HG02623 (cell line): ENCODE data around the gene SS18.

ENCODE experiments used
- ATAC-seq: cut with Tn5 transposase; IDR thresholded peaks from one replicate; pipeline ENCODE4 v1.9.1; 2021; ENCODE audit warnings: moderate library complexity; ENCODE audit not compliant: unreplicated experiment

Gene SS18

DNA sequence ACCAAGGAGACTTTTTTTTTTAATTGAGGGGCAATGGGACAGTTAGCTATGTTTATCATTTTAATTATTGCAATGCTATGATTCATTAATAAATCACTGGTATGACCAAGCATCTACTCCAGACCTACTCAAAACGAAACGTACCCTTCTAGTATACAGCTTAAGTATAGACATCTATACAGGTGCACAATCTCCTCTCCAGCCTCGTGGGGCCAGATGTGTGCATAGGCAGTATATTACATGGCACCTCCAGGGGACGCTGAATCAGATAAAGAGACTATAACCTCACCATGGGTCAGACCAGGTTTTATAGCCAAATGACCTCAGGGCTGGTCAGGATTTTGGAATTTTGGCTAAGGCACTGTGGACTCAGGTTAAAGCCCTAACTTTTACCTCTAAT is 86.6 kb downstream of the SS18 start:
- ATAC-seq: no peak

DNA sequence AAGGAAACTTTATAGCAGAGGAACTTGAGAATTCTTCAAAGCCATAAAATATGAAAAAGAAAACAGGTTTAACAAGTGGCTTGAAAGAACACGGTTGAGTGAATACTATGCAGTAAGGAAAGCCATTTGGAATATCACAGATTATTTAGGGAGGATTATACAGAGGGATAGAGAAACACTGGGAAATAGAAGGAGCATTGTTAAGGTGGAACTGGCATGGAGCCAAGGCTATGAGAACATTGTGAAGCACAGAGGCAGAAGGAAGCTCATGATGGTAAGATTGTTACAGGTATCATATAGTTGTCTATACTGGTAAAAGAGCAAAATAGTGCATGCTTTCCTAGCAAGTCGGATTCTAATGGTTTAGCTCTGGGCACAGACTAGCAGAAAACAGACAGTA is 87.1 kb downstream of the SS18 start:
- no peak for ATAC-seq

DNA sequence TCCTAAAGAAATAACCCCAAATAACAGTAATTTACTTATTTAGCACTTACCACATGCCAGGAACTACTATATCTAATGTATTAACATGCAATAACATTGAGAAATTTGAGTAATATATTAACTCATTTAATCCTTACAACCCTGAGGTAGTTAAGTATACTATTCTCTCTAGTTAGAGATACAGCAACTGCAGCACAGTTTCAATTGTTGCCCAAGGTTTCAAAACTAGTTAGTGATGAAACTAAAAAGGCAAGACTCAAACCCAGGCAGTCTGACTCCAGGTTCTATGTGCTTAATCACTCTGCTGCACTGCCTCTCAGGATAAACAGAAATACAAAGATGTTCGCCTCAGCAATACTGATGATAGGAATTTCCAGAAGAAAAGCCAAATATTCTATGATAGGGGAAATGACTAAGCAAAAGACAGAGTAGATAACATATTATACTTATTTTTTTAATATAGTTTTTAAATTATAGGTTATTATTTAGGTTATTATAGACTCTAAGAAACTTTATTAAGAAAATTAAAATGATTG is 88.0 kb downstream of the SS18 start:
- no peak for ATAC-seq

GRCh38 chr18:25998461-25998860 is 92.0 kb downstream of the SS18 start:
- ATAC-seq: no peak

- ATAC-seq: no peak
Observed at GRCh38 chr18:25992566-25992965, 97.8 kb downstream of the SS18 start.

- no peak for ATAC-seq
Observed at GRCh38 chr18:25990473-25990872, 99.9 kb downstream of the SS18 start.

DNA sequence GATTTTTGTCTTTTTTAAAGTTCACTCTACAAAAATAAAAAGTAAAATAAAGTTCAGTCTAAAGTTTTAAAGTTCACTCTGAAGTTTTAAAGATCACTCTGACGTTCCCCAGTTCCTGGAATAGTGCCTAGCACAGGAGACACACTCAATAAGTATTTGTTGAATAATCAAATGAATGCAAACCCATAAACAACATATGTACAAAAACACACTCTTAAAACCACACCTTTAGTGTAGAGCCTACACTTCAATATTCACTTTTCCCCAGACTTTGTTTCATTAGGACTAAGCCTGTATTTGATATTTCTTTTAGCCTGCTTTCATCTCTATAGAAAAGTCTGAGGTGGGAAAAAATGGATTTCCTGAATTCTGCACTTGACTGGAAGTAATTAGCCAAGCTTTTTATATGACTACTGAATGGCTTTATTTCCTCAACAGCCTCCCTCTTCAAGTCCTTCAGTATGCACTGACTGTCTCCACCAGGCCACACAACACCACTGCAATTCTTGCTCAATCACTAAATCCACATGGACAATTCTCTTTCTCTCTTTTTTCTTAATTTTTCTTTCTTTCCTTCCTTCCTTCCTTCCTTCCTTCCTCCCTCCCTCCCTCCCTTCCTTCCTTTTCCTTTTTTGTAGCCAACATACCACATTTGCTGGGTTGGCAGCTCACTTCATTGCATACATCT is 104.6 kb downstream of the SS18 start:
- ATAC-seq: no peak

DNA sequence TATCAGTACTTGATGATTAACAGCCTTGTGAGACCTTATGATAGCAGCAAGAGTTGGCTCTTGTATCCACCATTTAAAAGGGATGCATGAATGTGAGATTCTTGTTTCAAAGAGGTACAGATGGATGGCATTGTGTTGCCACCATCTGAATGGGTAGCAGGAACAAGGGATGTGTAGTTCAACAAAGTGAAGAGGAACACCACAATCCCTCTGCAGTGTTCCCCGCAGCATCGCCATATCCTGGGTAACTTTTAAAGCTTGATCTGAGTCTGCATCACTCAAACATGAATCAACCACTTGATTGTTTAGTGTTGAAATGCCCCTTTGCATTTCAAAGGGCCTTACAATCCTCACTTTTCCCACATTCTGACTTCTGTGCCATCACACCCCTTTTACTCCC is 106.7 kb downstream of the SS18 start:
- ATAC-seq: no peak

- ATAC-seq: no peak
Observed at GRCh38 chr18:25982961-25983360, 107.5 kb downstream of the SS18 start.

DNA sequence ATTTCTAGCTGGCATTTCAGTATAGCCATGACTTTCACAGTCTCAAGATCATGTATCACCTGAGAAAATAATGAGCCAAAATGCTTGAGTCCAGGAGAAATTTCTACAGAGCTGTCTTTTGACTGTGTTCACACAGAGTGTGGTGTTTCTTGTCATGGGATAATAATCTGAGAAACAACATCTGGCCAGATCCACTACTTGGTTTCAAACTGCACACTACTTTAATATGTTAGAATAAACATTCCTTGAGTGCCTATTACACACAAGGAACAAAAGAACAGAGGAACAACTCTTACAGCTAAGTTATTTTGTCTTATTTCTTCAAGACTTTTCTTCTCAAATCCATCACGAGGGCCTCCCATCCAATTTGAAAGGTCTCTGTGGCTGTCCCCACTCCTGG is 108.3 kb downstream of the SS18 start:
- ATAC-seq: no peak

- no peak for ATAC-seq
Observed at GRCh38 chr18:25979369-25980040, 110.9 kb downstream of the SS18 start.

- no peak for ATAC-seq
Observed at GRCh38 chr18:25976554-25976953, 113.9 kb downstream of the SS18 start.

- no peak for ATAC-seq
Observed at GRCh38 chr18:25974630-25975077, 115.8 kb downstream of the SS18 start.
